Iris pigment epithelial cell (primary cell): ENCODE measurements around the gene CD276.
A peak's percentile ranks its signal among the peaks of the same experiment; 100 is the strongest.

Experiments used
- DNase-seq: peaks from one replicate; pipeline ENCODE4 v3.0.0-alpha.2; 2011; ENCODE audit warnings: low read depth

Gene CD276

GRCh38 chr15:73747847-73748590 lies 63.8 kb downstream of the CD276 start:
- DNase-seq, result no peak

- DNase-seq, result no peak
These were observed 64.5 kb downstream of the CD276 start for GRCh38 chr15:73748730-73749129.

GRCh38 chr15:73749533-73749932 lies 65.3 kb downstream of the CD276 start:
- DNase-seq, result no peak

GRCh38 chr15:73749971-73750370 lies 65.8 kb downstream of the CD276 start:
- no peak for DNase-seq

- no peak for DNase-seq
These were observed 66.3 kb downstream of the CD276 start for GRCh38 chr15:73750438-73750837.

- DNase-seq, result no peak
These were observed 66.8 kb downstream of the CD276 start for GRCh38 chr15:73750951-73751350.

GRCh38 chr15:73751511-73751898 lies 67.3 kb downstream of the CD276 start:
- no peak for DNase-seq

- DNase-seq, result peak; percentile 1
These were observed 68.0 kb downstream of the CD276 start for GRCh38 chr15:73751899-73752805.

- DNase-seq, result peak; percentile 8
These were observed 68.6 kb downstream of the CD276 start for GRCh38 chr15:73752806-73753193.

- peak; percentile 35 for DNase-seq
These were observed 69.3 kb downstream of the CD276 start, which contains the start of gene INSYN1 for GRCh38 chr15:73753250-73754130. INSYN1 (minus strand) TSS chr15:73753351; CDS start chr15:73751130, 2,221 bp downstream.

GRCh38 chr15:73754461-73754860 lies 70.3 kb downstream of the CD276 start:
- DNase-seq, result no peak

- no peak for DNase-seq
These were observed 71.3 kb downstream of the CD276 start for GRCh38 chr15:73755481-73755880.

GRCh38 chr15:73755946-73756345 lies 71.8 kb downstream of the CD276 start:
- DNase-seq, result no peak

GRCh38 chr15:73756390-73756789 lies 72.2 kb downstream of the CD276 start:
- no peak for DNase-seq

- DNase-seq, result no peak
These were observed 72.8 kb downstream of the CD276 start for GRCh38 chr15:73756947-73757513.

GRCh38 chr15:73757571-73757970 lies 73.4 kb downstream of the CD276 start:
- no peak for DNase-seq

- DNase-seq, result no peak
These were observed 74.3 kb downstream of the CD276 start for GRCh38 chr15:73758461-73758860.

GRCh38 chr15:73760330-73761329 lies 76.4 kb downstream of the CD276 start:
- no peak for DNase-seq

GRCh38 chr15:73763931-73764330 lies 79.7 kb downstream of the CD276 start:
- no peak for DNase-seq
